Measurements from ENCODE around the gene SPATA31E1.
"Not testable (repeated sequence)": the region's sequence is repeated elsewhere in the genome, so short reads cannot be mapped to it uniquely, and the experiment has no call there.

The SPATA31E1 gene

DNA sequence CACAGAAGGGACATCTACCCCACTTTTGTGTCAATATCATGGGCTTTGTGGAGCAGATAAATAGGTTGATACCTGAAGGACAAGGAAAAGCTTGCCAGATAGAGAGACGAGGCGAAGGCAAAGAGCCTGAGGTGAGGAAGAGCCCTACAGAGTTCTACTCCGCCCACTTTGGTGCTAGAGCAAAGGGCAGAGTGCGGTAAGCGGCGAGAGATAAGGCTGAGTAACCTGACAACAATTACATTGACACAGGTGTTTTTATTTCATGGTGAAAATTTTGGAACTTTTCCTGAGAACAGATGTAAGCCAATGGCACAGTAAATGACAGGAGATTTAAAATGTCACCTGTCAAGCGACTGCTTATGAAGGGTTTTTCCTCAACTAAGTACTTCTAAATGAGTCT lies 51.8 kb downstream of the SPATA31E1 start:
- not testable (repeated sequence) for DNase-seq

GRCh38 chr9:87937352-87937751 lies 54.7 kb downstream of the SPATA31E1 start:
- not testable (repeated sequence) for DNase-seq

DNA sequence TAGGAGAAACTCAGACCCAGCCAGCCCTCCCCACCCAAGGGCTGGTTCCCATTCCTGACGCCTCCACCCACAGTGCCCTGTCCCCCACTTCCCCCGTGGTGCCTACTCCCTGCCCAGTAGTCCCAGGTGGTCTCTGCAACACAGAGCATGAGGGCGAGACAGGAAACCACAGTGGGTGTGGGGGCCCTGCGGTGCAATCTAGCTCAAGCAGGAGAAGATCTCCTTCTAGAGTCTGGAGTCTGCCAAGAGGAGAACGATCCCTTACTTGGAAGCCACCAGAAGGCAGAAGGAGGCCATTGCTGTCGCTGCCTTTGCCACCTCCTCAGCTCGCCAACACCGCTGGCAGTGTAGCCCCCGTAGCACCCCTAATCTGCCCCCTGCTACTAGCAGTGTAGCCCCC lies 55.2 kb downstream of the SPATA31E1 start:
- not testable (repeated sequence) for DNase-seq

GRCh38 chr9:87938336-87938735 lies 55.7 kb downstream of the SPATA31E1 start:
- DNase-seq: not testable (repeated sequence)

All from right kidney (tissue), 1 donor.